Loucy (cell line): ENCODE measurements around the gene TMEM38A.

Source experiments
- H2AFZ ChIP-seq: fragments of 200-600 bp; sonication (generic); 2 replicates; pipeline ENCODE4 v1.6.0; 2016; ENCODE audit warnings: antibody characterized with exemption, mild to moderate bottlenecking, low read length, moderate library complexity
- H3F3A ChIP-seq: fragments of 200-600 bp; 2 replicates; pipeline ENCODE4 v1.6.0; 2016; ENCODE audit warnings: antibody characterized with exemption, low read depth, mild to moderate bottlenecking
- H3K27me3 ChIP-seq: fragments of 200-600 bp; sonication (generic); 2 replicates; pipeline ENCODE4 v1.6.1; 2014; ENCODE audit warnings: low read length, mild to moderate bottlenecking; ENCODE audit not compliant: insufficient read depth, poor library complexity, severe bottlenecking
- H3K36me3 ChIP-seq: fragments of 200-600 bp; sonication (generic); 2 replicates; pipeline ENCODE4 v1.6.1; 2016; ENCODE audit warnings: low read length; ENCODE audit not compliant: insufficient read depth
- H3K4me1 ChIP-seq: fragments of 200-600 bp; sonication (generic); 2 replicates; pipeline ENCODE4 v1.5.1; 2014; ENCODE audit warnings: low read length, mild to moderate bottlenecking; ENCODE audit not compliant: insufficient read depth, poor library complexity, severe bottlenecking
- H3K4me2 ChIP-seq: fragments of 200-600 bp; sonication (generic); 2 replicates; pipeline ENCODE4 v1.6.0; 2014; ENCODE audit warnings: antibody characterized with exemption, low read length, low read depth, mild to moderate bottlenecking; ENCODE audit not compliant: poor library complexity, severe bottlenecking
- H3K4me3 ChIP-seq: fragments of 200-600 bp; sonication (generic); 2 replicates; pipeline ENCODE4 v1.5.1; 2014; ENCODE audit warnings: low read length, mild to moderate bottlenecking, mixed read lengths; ENCODE audit not compliant: poor library complexity, severe bottlenecking
- H3K79me2 ChIP-seq: fragments of 200-600 bp; sonication (generic); 2 replicates; pipeline ENCODE4 v1.6.1; 2014; ENCODE audit warnings: low read length; ENCODE audit not compliant: insufficient read depth
- H3K9ac ChIP-seq: fragments of 200-600 bp; sonication (generic); 2 replicates; pipeline ENCODE4 v1.6.0; 2014; ENCODE audit warnings: mild to moderate bottlenecking, low read depth, low read length, moderate library complexity; ENCODE audit not compliant: poor library complexity, severe bottlenecking
- H3K9me2 ChIP-seq: fragments of 200-600 bp; sonication (generic); replicated peaks from 2 replicates; pipeline ENCODE4 v1.6.1; 2016; ENCODE audit warnings: low read depth, low read length, mixed read lengths
- H3K9me3 ChIP-seq: fragments of 200-600 bp; sonication (generic); 2 replicates; pipeline ENCODE4 v1.6.1; 2014; ENCODE audit warnings: mild to moderate bottlenecking, antibody characterized with exemption, low read length, low read depth; ENCODE audit not compliant: insufficient read depth
- H4K20me1 ChIP-seq: fragments of 200-600 bp; sonication (generic); 2 replicates; pipeline ENCODE4 v1.6.0; 2014; ENCODE audit warnings: antibody characterized with exemption, low read length, mild to moderate bottlenecking; ENCODE audit not compliant: insufficient read depth, poor library complexity, severe bottlenecking
- EZH2phosphoT487 ChIP-seq: fragments of 200-600 bp; IDR thresholded peaks from 2 replicates; pipeline ENCODE4 v1.6.1; 2018; ENCODE audit warnings: antibody characterized with exemption, mild to moderate bottlenecking, moderate library complexity, borderline replicate concordance
- TF ChIP-seq, protein P1 (sequence below): fragments of 200-600 bp; sonication (generic); conservative IDR thresholded peaks from 2 replicates; pipeline ENCODE4 v1.5.1; 2014; ENCODE audit warnings: mild to moderate bottlenecking, antibody characterized with exemption, low read length

TMEM38A gene

DNA sequence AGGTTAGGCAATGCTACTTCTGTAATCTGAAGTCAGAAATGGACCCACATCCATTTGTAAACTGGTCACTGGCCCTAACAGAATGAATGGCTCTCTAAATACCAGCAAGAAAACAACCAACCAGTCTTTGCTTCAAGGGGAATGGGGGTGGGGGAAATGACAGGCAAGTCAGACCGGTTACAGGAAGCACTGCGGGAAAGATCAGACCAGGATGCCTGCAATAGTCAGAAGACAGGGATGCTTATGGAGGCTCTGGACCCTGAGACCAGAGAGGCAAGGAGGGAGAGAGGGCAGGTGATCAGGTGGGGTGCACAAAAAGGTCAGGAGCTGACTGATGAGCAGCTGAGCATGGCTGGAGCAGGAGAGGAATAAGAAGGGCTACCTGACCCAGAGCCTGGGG lies 46.0 kb upstream of the TMEM38A start:
- H3K9ac ChIP-seq, result no peak overlapping the region
- peaks cover 22% of the 10 kb centered on the region for H3K4me1 ChIP-seq
- no peak overlapping the region for H3K4me2 ChIP-seq

DNA sequence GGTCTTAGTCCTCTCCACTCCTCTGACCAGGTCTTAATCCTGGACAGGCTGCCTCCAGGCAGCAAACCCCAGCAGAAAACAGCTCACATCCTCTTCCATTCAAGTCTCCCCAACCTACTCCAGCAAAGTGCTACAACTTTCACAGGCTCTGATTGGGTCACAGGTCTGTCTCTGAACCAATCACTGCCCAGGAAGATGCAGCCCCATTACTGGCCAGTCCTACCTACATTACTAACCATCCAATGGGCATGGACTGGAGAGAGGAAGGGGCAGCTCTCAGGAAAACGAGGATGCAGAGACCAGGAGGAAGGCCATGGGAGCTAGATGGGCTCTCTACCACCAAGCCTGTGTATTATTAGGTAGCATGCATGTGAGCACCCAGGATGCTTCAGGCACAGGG lies 45.1 kb upstream of the TMEM38A start:
- Histone ChIP-seq H3K9me3 (no peaks in the 10 kb centered on the region), H3K9me2 (no peaks in the 10 kb centered on the region), H3K79me2 (peaks cover 100% of the 10 kb centered on the region), H3F3A (no peaks in the 10 kb centered on the region), H4K20me1 (peaks cover 88% of the 10 kb centered on the region), H3K36me3 (no peaks in the 10 kb centered on the region), H2AFZ (no peak overlapping the region), H3K27me3 (no peaks in the 10 kb centered on the region), H3K4me3 (no peak overlapping the region), H3K4me1 (peaks cover 24% of the 10 kb centered on the region), H3K4me2 (no peak overlapping the region), H3K9ac (no peak overlapping the region)
- TF ChIP-seq, protein P1, sequence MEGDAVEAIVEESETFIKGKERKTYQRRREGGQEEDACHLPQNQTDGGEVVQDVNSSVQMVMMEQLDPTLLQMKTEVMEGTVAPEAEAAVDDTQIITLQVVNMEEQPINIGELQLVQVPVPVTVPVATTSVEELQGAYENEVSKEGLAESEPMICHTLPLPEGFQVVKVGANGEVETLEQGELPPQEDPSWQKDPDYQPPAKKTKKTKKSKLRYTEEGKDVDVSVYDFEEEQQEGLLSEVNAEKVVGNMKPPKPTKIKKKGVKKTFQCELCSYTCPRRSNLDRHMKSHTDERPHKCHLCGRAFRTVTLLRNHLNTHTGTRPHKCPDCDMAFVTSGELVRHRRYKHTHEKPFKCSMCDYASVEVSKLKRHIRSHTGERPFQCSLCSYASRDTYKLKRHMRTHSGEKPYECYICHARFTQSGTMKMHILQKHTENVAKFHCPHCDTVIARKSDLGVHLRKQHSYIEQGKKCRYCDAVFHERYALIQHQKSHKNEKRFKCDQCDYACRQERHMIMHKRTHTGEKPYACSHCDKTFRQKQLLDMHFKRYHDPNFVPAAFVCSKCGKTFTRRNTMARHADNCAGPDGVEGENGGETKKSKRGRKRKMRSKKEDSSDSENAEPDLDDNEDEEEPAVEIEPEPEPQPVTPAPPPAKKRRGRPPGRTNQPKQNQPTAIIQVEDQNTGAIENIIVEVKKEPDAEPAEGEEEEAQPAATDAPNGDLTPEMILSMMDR, result no peak

More for the DNA sequence above, 46.0 kb upstream of the TMEM38A start:
- TF ChIP-seq, protein P1, result no peak
- TF ChIP-seq EZH2phosphoT487, result no peak
- no peaks in the 10 kb centered on the region for H3K9me3 ChIP-seq
- no peaks in the 10 kb centered on the region for H3K27me3 ChIP-seq
- no peaks in the 10 kb centered on the region for H3K9me2 ChIP-seq
- peaks cover 85% of the 10 kb centered on the region for H4K20me1 ChIP-seq
- no peak overlapping the region for H2AFZ ChIP-seq
- H3K36me3 ChIP-seq, result no peaks in the 10 kb centered on the region
- H3F3A ChIP-seq, result no peaks in the 10 kb centered on the region
- peaks cover 100% of the 10 kb centered on the region for H3K79me2 ChIP-seq
- no peak overlapping the region for H3K4me3 ChIP-seq

DNA sequence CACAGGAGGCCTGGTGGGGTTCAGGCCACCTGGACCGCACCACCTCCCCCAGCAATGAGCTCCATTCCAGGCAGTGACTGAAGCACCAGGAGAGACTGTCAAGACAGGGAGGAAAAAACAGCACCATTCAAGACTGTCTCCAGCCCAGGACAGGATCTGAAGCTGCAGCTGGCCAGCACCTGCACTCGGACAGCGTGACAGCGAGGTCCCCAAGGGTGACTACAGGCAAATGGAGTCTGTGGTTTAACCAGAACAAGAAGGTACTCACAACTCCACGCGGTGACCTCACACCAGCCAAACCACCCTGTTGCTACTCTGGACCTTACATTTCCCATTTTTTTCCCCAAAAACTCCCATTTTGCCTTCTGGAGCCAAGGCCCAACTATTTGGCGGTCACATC lies 42.7 kb upstream of the TMEM38A start:
- no peak overlapping the region for H3K4me2 ChIP-seq
- peaks cover 34% of the 10 kb centered on the region for H3K4me1 ChIP-seq
- H3K9ac ChIP-seq, result no peak overlapping the region
- H3K9me3 ChIP-seq, result no peaks in the 10 kb centered on the region
- no peaks in the 10 kb centered on the region for H3K27me3 ChIP-seq
- H2AFZ ChIP-seq, result no peak overlapping the region
- peaks cover 85% of the 10 kb centered on the region for H4K20me1 ChIP-seq
- peaks cover 100% of the 10 kb centered on the region for H3K79me2 ChIP-seq
- no peak for TF ChIP-seq EZH2phosphoT487
- TF ChIP-seq, protein P1, result no peak
- H3K9me2 ChIP-seq, result no peaks in the 10 kb centered on the region
- H3F3A ChIP-seq, result no peaks in the 10 kb centered on the region
- no peaks in the 10 kb centered on the region; the same call in 1 of the 2 replicates for H3K36me3 ChIP-seq
- H3K4me3 ChIP-seq, result no peak overlapping the region
